SK-N-SH (cell line): ENCODE measurements around the gene SND1. TPM values are rescaled to one million over a fixed set of nuclear protein-coding genes. Genes with fewer than 3 reads are reported as not detected.

Experiments
- CTCF ChIA-PET: fragments of 300-600, 350-600 bp; formaldehyde crosslinking; extraction: SDS; loops from one replicate; lab custom pipeline; 2021; lab: Yijun Ruan, JAX
- POLR2A ChIA-PET: fragments of 350-600 bp; sonication (Branson Sonifier 250); formaldehyde crosslinking; extraction: SDS; loops from one replicate; lab custom pipeline; 2020; ENCODE audit warnings: antibody characterized with exemption, inconsistent platforms; lab: Yijun Ruan, JAX
- DNase-seq: peaks from one replicate; pipeline ENCODE4 v3.0.0; 2012
- H2AFZ ChIP-seq: fragments of 200-600 bp; sonication (generic); 2 replicates; pipeline ENCODE4 v1.8.1; 2016; ENCODE audit warnings: antibody characterized with exemption, mild to moderate bottlenecking, low read depth
- H3F3A ChIP-seq: fragments of 200-600 bp; sonication (generic); replicated peaks from 2 replicates; pipeline ENCODE3; 2016; ENCODE audit warnings: antibody characterized with exemption, mild to moderate bottlenecking; ENCODE audit not compliant: insufficient read depth
- H3K27ac ChIP-seq, 2 experiments: fragments of 200-500 bp in 1 of 2; fragments of 200-600 bp in 1 of 2; sonication (Bioruptor generic) in 1 of 2; sonication (generic), shearing (Covaris generic) in 1 of 2; 2 replicates each; pipeline versions ENCODE4 v1.5.1 to v1.6.1; 2014 to 2016; ENCODE audit warnings: low read depth in 2 of 2, inconsistent platforms in 1 of 2, low read length in 1 of 2, mild to moderate bottlenecking in 1 of 2, mixed read lengths in 1 of 2
- H3K27me3 ChIP-seq: fragments of 200-600 bp; sonication (generic), shearing (Covaris generic); 2 replicates; pipeline ENCODE4 v1.6.1; 2016; ENCODE audit warnings: mixed run types; ENCODE audit not compliant: insufficient read depth
- H3K36me3 ChIP-seq, 2 experiments: fragments of 200-500 bp in 1 of 2; fragments of 200-600 bp in 1 of 2; sonication (Bioruptor generic) in 1 of 2; sonication (generic) in 1 of 2; replicated peaks in 1 of 2; 2 replicates each; pipeline versions ENCODE3 to v1.5.1; 2014 to 2016; ENCODE audit warnings: low read length in 1 of 2, mild to moderate bottlenecking in 1 of 2; ENCODE audit not compliant: insufficient read depth in 2 of 2, control insufficient read depth in 1 of 2
- H3K4me1 ChIP-seq, 2 experiments: fragments of 200-500 bp in 1 of 2; fragments of 200-600 bp in 1 of 2; sonication (Bioruptor generic) in 1 of 2; sonication (generic), shearing (Covaris generic) in 1 of 2; 2 replicates each; pipeline versions ENCODE4 v1.5.1 to v1.6.1; 2014 to 2016; ENCODE audit warnings: low read depth in 1 of 2, low read length in 1 of 2, mixed run types in 1 of 2; ENCODE audit not compliant: insufficient read depth in 2 of 2, control insufficient read depth in 1 of 2
- H3K4me2 ChIP-seq: fragments of 200-600 bp; sonication (generic), shearing (Covaris generic); 2 replicates; pipeline ENCODE4 v1.6.1; 2017; ENCODE audit warnings: mixed run types
- H3K4me3 ChIP-seq, 2 experiments: fragments of 200-500 bp in 1 of 2; fragments of 200-600 bp in 1 of 2; sonication (Bioruptor generic) in 1 of 2; sonication (generic), shearing (Covaris generic) in 1 of 2; 2 replicates each; pipeline versions ENCODE4 v1.5.1 to v1.8.1; 2014 to 2016; ENCODE audit warnings: low read depth in 2 of 2, inconsistent platforms in 1 of 2, low read length in 1 of 2, mild to moderate bottlenecking in 1 of 2, mixed read lengths in 1 of 2, moderate library complexity in 1 of 2
- H3K79me2 ChIP-seq: fragments of 200-600 bp; sonication (generic); 2 replicates; pipeline ENCODE4 v1.8.1; 2017; ENCODE audit warnings: mild to moderate bottlenecking; ENCODE audit not compliant: insufficient read depth
- H3K9ac ChIP-seq: fragments of 200-600 bp; sonication (generic); 2 replicates; pipeline ENCODE4 v1.6.1; 2017; ENCODE audit warnings: mixed run types
- H3K9me2 ChIP-seq: fragments of 200-600 bp; sonication (generic); 2 replicates; pipeline ENCODE4 v1.6.1; 2017; ENCODE audit warnings: mixed run types
- H3K9me3 ChIP-seq: fragments of 200-600 bp; sonication (generic); 2 replicates; pipeline ENCODE4 v1.6.1; 2017; ENCODE audit warnings: mixed run types, mild to moderate bottlenecking, moderate library complexity
- H4K20me1 ChIP-seq: fragments of 200-600 bp; sonication (generic); 2 replicates; pipeline ENCODE4 v1.6.1; 2017; ENCODE audit warnings: mild to moderate bottlenecking, mixed run types; ENCODE audit not compliant: insufficient read depth
- CHD2 ChIP-seq: fragments of 150-350 bp; IDR thresholded peaks from 2 replicates; pipeline ENCODE4 v1.6.1; 2018; ENCODE audit warnings: low read length; ENCODE audit not compliant: partially characterized antibody
- ELF1 ChIP-seq: IDR thresholded peaks from 2 replicates; pipeline ENCODE4 v1.4.0; 2012
- EZH2phosphoT487 ChIP-seq: fragments of 200-600 bp; sonication (generic); IDR thresholded peaks from 2 replicates; pipeline ENCODE4 v1.6.1; 2017; ENCODE audit warnings: low read depth, mixed run types, mild to moderate bottlenecking, antibody characterized with exemption, moderate library complexity, borderline replicate concordance
- FOXJ3 ChIP-seq: sonication (generic); formaldehyde crosslinking; IDR thresholded peaks from 2 replicates; pipeline ENCODE4 v1.5.1; 2020; ENCODE audit warnings: mild to moderate bottlenecking, missing genetic modification reagents
- FOXM1 ChIP-seq: IDR thresholded peaks from 2 replicates; pipeline ENCODE4 v1.4.0; 2012; ENCODE audit warnings: low read depth, mild to moderate bottlenecking
- IRF3 ChIP-seq: fragments of 150-350 bp; IDR thresholded peaks from 2 replicates; pipeline ENCODE4 v1.6.1; 2016; ENCODE audit warnings: mild to moderate bottlenecking, low read depth, low read length
- MEF2A ChIP-seq: IDR thresholded peaks from 2 replicates; pipeline ENCODE4 v1.4.0; 2012; ENCODE audit warnings: low read depth, borderline replicate concordance
- MXI1 ChIP-seq: IDR thresholded peaks from 2 replicates; pipeline ENCODE4 v1.6.1; 2012; ENCODE audit warnings: mild to moderate bottlenecking, low read depth, low read length, improper control_type of control experiment
- NFIC ChIP-seq: IDR thresholded peaks from 2 replicates; pipeline ENCODE4 v1.4.0; 2012; ENCODE audit warnings: borderline replicate concordance
- POLR2AphosphoS5 ChIP-seq: IDR thresholded peaks from 2 replicates; pipeline ENCODE4 v1.6.1; 2012; ENCODE audit warnings: low read depth, low read length
- RAD21 ChIP-seq: IDR thresholded peaks from 2 replicates; pipeline ENCODE4 v1.6.1; 2012; ENCODE audit warnings: mild to moderate bottlenecking, low read length
- REST ChIP-seq: IDR thresholded peaks from 2 replicates; pipeline ENCODE4 v1.6.1; 2012; ENCODE audit warnings: mild to moderate bottlenecking, low read depth, low read length, moderate library complexity
- RFX5 ChIP-seq: IDR thresholded peaks from 2 replicates; pipeline ENCODE4 v1.6.1; 2012; ENCODE audit warnings: mild to moderate bottlenecking, improper control_type of control experiment, low read length
- SIN3A ChIP-seq: IDR thresholded peaks from 2 replicates; pipeline ENCODE4 v1.6.1; 2012; ENCODE audit warnings: low read depth, mild to moderate bottlenecking, low read length, moderate library complexity, borderline replicate concordance
- SMC3 ChIP-seq: IDR thresholded peaks from 2 replicates; pipeline ENCODE4 v1.6.1; 2012; ENCODE audit warnings: low read depth, low read length, improper control_type of control experiment
- TAF1 ChIP-seq: IDR thresholded peaks from 2 replicates; pipeline ENCODE4 v1.6.1; 2012; ENCODE audit warnings: low read depth, mild to moderate bottlenecking, low read length, moderate library complexity, borderline replicate concordance
- TCF12 ChIP-seq: IDR thresholded peaks from 2 replicates; pipeline ENCODE4 v1.4.0; 2012
- USF1 ChIP-seq: IDR thresholded peaks from 2 replicates; pipeline ENCODE4 v1.4.0; 2012; ENCODE audit warnings: low read depth, borderline replicate concordance
- USF2 ChIP-seq: fragments of 150-350 bp; IDR thresholded peaks from 2 replicates; pipeline ENCODE4 v1.6.1; 2017; ENCODE audit warnings: antibody characterized with exemption, low read length, low read depth, borderline replicate concordance
- YY1 ChIP-seq: IDR thresholded peaks from 2 replicates; pipeline ENCODE4 v1.4.0; 2012; ENCODE audit warnings: low read depth, mild to moderate bottlenecking
- WGBS: methylation state at CpG from one replicate; pipeline ENCODE4 v1.1.6; 2017; ENCODE audit warnings: low lambda C conversion rate; 5-methylcytosine and 5-hydroxymethylcytosine counted together
- polyA plus RNA-seq, 3 experiments: library from polyadenylated mRNA; depleted of rRNA; stranded (reverse); fragments of >200 nt; gene quantifications; 2 replicates each; pipeline ENCODE4 v1.2.3, GENCODE V29; 2012

SND1 gene
- polyA plus RNA-seq, 1 of the 3 experiments (the other 2 are of a cell fraction) = 165 TPM

- Histone ChIP-seq H3K4me3 (no peak overlapping the region), H3K9me2 (no peaks in the 10 kb centered on the region), H3K27me3 (no peaks in the 10 kb centered on the region), H4K20me1 (peaks cover 30% of the 10 kb centered on the region), H3K9me3 (no peaks in the 10 kb centered on the region), H3K4me2 (no peak overlapping the region), H2AFZ (no peak overlapping the region), H3K4me1 (peaks cover 32 to 35% of the 10 kb centered on the region in 2 experiments), H3K9ac (no peak overlapping the region), H3K27ac (no peak overlapping the region)
- ChIA-PET CTCF (interaction anchor here (0.7 to 1.3 kb wide), 5 partner anchors 13 to 186 kb away, joined by 3 to 6 read pairs (median 3); no protein-coding TSS in a partner anchor), POLR2A (no interaction called here)
- WGBS = 99% methylated on average over 7 of the region's 7 CpGs
- DNase-seq = no peak
- TF ChIP-seq MEF2A (no peak), REST (no peak), USF1 (no peak), IRF3 (no peak), POLR2AphosphoS5 (no peak), TAF1 (no peak), ELF1 (no peak), USF2 (no peak), RAD21 (no peak), EZH2phosphoT487 (no peak), RFX5 (no peak), MXI1 (no peak), CHD2 (no peak), TCF12 (no peak), FOXM1 (no peak), SMC3 (no peak), NFIC (no peak), YY1 (no peak), SIN3A (no peak), FOXJ3 (no peak)
- TF ChIP-seq, all 33 proteins: peak for 0
- H3K79me2 ChIP-seq = peaks cover 38% of the 10 kb centered on the region; the same call in 1 of the 2 replicates
- H3F3A ChIP-seq = no peaks in the 10 kb centered on the region
- H3K36me3 ChIP-seq = peaks cover 31 to 34% of the 10 kb centered on the region in 2 experiments
Observed at GRCh38 chr7:127895360-127895759, 243.4 kb downstream of the SND1 start.
